Subcutaneous abdominal adipose tissue (tissue), 5 donors: Measurements from ENCODE around the gene OR6A2.

ENCODE experiments used
- H3K27ac ChIP-seq: one replicate; pipeline ENCODE4 v1.7.0; 2013; ENCODE audit warnings: low read depth, mild to moderate bottlenecking, inconsistent platforms, low read length, moderate library complexity
- H3K27me3 ChIP-seq, 5 donors: one replicate each; pipeline ENCODE4 v1.7.0; 2013; ENCODE audit warnings: low read length in 5 of 5, inconsistent platforms in 1 of 5; ENCODE audit not compliant: control insufficient read depth in 5 of 5, insufficient read depth in 4 of 5
- H3K36me3 ChIP-seq, 5 donors: one replicate each; pipeline ENCODE4 v1.7.0; 2013; ENCODE audit warnings: low read length in 5 of 5; ENCODE audit not compliant: control insufficient read depth in 5 of 5, insufficient read depth in 5 of 5
- H3K4me1 ChIP-seq, 5 donors: one replicate each; pipeline ENCODE4 v1.7.0; 2013; ENCODE audit warnings: low read length in 5 of 5, mild to moderate bottlenecking in 3 of 5, moderate library complexity in 1 of 5; ENCODE audit not compliant: control insufficient read depth in 5 of 5, insufficient read depth in 5 of 5
- H3K4me3 ChIP-seq, 5 donors: one replicate each; pipeline ENCODE4 v1.7.0; 2013; ENCODE audit warnings: low read length in 5 of 5, low read depth in 1 of 5
- H3K9ac ChIP-seq, 5 donors: one replicate each; pipeline ENCODE4 v1.7.0; 2013; ENCODE audit warnings: low read length in 5 of 5, mild to moderate bottlenecking in 4 of 5, moderate library complexity in 3 of 5
- H3K9me3 ChIP-seq, 5 donors: one replicate each; pipeline ENCODE4 v1.7.0; 2013; ENCODE audit warnings: low read length in 5 of 5; ENCODE audit not compliant: control insufficient read depth in 5 of 5
- donor health status: healthy.
- donor health status: healthy.
- donor health status: healthy.
- donor health status: healthy.
- donor health status: healthy.

OR6A2 gene

GRCh38 chr11:6742260-6742659, 57.2 kb downstream of the OR6A2 start:
- Histone ChIP-seq H3K27ac (no peak overlapping the region), H3K9ac (no peak overlapping the region), H3K4me3 (no peak overlapping the region), H3K4me1 (peaks cover 0 to 22% (median 9%) of the 10 kb centered on the region in 5 donors), H3K36me3 (no peaks in the 10 kb centered on the region), H3K27me3 (no peaks in the 10 kb centered on the region), H3K9me3 (no peaks in the 10 kb centered on the region)
